Calu3 (cell line): ENCODE data around the gene PDGFD. TPM values are rescaled to one million over a fixed set of nuclear protein-coding genes. Genes with fewer than 3 reads are reported as not detected.

ENCODE experiments used
- BruUV-seq: library from RNA; stranded (reverse); fragments of 400-500 nt; replicated peaks from 2 replicates; lab custom pipeline; 2021; lab: Mats Ljungman, UMichigan
- CTCF ChIA-PET: fragments of 300-600 bp; sonication (Branson Sonifier 250); formaldehyde crosslinking; loops from one replicate; lab custom pipeline; 2022; ENCODE audit warnings: antibody characterized with exemption; lab: Charles Lee
- DNase-seq: peaks from one replicate; pipeline ENCODE4 v3.0.0; 2022
- H3K27ac Mint-ChIP-seq: one replicate; pipeline ENCODE4 v1.8.0; 2022; ENCODE audit warnings: mixed read lengths; ENCODE audit not compliant: unreplicated experiment
- H3K27me3 Mint-ChIP-seq: one replicate; pipeline ENCODE4 v1.8.0; 2022; ENCODE audit warnings: mixed read lengths; ENCODE audit not compliant: unreplicated experiment
- H3K36me3 Mint-ChIP-seq: one replicate; pipeline ENCODE4 v1.8.0; 2022; ENCODE audit warnings: mild to moderate bottlenecking, moderate library complexity, mixed read lengths; ENCODE audit not compliant: insufficient read depth, unreplicated experiment
- H3K4me1 Mint-ChIP-seq: one replicate; pipeline ENCODE4 v1.8.0; 2022; ENCODE audit warnings: mild to moderate bottlenecking, low read depth, mixed read lengths; ENCODE audit not compliant: unreplicated experiment
- H3K4me3 Mint-ChIP-seq: one replicate; pipeline ENCODE4 v1.8.0; 2022; ENCODE audit warnings: mild to moderate bottlenecking, low read depth, moderate library complexity, mixed read lengths; ENCODE audit not compliant: unreplicated experiment
- H3K9me3 Mint-ChIP-seq: one replicate; pipeline ENCODE4 v1.8.0; 2022; ENCODE audit warnings: low read depth, mixed read lengths; ENCODE audit not compliant: unreplicated experiment
- intact Hi-C: fragments of 100-400 bp; cut with micrococcal nuclease; formaldehyde crosslinking; loops from one replicate; pipeline ENCODE4 v1.10.0; 2022; ENCODE audit not compliant: unreplicated experiment
- total RNA-seq: library from RNA; stranded (reverse); gene quantifications from 2 replicates; pipeline ENCODE4 v1.2.3, GENCODE V29; 2022
- TF ChIP-seq, protein P1 (sequence below): fragments of 200-600 bp; IDR thresholded peaks from one replicate; pipeline ENCODE4 v1.8.0; 2022; ENCODE audit warnings: antibody characterized with exemption; ENCODE audit not compliant: unreplicated experiment

PDGFD gene
- total RNA-seq, 1 experiment from 2014 or later, result 5.1 TPM

- TF ChIP-seq, protein P1, sequence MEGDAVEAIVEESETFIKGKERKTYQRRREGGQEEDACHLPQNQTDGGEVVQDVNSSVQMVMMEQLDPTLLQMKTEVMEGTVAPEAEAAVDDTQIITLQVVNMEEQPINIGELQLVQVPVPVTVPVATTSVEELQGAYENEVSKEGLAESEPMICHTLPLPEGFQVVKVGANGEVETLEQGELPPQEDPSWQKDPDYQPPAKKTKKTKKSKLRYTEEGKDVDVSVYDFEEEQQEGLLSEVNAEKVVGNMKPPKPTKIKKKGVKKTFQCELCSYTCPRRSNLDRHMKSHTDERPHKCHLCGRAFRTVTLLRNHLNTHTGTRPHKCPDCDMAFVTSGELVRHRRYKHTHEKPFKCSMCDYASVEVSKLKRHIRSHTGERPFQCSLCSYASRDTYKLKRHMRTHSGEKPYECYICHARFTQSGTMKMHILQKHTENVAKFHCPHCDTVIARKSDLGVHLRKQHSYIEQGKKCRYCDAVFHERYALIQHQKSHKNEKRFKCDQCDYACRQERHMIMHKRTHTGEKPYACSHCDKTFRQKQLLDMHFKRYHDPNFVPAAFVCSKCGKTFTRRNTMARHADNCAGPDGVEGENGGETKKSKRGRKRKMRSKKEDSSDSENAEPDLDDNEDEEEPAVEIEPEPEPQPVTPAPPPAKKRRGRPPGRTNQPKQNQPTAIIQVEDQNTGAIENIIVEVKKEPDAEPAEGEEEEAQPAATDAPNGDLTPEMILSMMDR, result no peak
- CTCF ChIA-PET, result no interaction called here
- H3K4me3 Mint-ChIP-seq, result no peak overlapping the region
- H3K9me3 Mint-ChIP-seq, result no peaks in the 10 kb centered on the region
- H3K4me1 Mint-ChIP-seq, result no peaks in the 10 kb centered on the region
- intact Hi-C loops, result no loop called here
- DNase-seq, result no peak
- BruUV-seq, result no TSS peak
- no peak overlapping the region for H3K27ac Mint-ChIP-seq
- no peaks in the 10 kb centered on the region for H3K27me3 Mint-ChIP-seq
- no peaks in the 10 kb centered on the region for H3K36me3 Mint-ChIP-seq
Observed at GRCh38 chr11:103978616-103979595, 185.0 kb downstream of the PDGFD start.

DNA sequence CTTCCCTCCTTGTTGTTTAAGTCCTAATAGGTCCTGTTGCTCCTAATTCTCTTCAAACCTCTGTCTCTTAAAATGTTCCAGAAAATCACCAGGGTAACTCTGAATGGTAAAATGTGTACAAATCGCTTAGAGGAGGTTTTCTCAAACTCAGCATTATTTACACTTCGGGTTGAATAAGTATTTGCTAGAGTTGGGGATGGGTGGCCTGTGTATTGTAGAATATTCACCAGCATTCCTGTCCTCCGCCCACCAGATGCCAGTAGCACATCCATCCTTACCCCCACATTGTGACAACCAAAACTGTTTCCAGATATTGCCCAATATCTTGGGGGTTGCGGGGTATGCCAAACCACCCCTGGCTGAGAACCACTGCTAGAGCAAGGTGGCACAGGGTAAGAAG, 191.9 kb downstream of the PDGFD start:
- BruUV-seq, result no TSS peak
- Mint-ChIP-seq H3K27ac (no peak overlapping the region), H3K4me1 (no peaks in the 10 kb centered on the region), H3K9me3 (peaks cover 7% of the 10 kb centered on the region), H3K36me3 (no peaks in the 10 kb centered on the region), H3K4me3 (no peak overlapping the region), H3K27me3 (no peaks in the 10 kb centered on the region)
- CTCF ChIA-PET, result no interaction called here
- TF ChIP-seq, protein P1, result no peak
- intact Hi-C loops, result no loop called here
- DNase-seq, result no peak

- Mint-ChIP-seq H3K4me3 (no peak overlapping the region), H3K27me3 (no peaks in the 10 kb centered on the region), H3K4me1 (no peaks in the 10 kb centered on the region), H3K9me3 (peaks cover 7% of the 10 kb centered on the region), H3K36me3 (no peaks in the 10 kb centered on the region), H3K27ac (no peak overlapping the region)
- BruUV-seq, result no TSS peak
- CTCF ChIA-PET, result no interaction called here
- intact Hi-C loops, result no loop called here
- TF ChIP-seq, protein P1, result no peak
- DNase-seq, result no peak
Observed at GRCh38 chr11:103970701-103971249, 193.2 kb downstream of the PDGFD start.

DNA sequence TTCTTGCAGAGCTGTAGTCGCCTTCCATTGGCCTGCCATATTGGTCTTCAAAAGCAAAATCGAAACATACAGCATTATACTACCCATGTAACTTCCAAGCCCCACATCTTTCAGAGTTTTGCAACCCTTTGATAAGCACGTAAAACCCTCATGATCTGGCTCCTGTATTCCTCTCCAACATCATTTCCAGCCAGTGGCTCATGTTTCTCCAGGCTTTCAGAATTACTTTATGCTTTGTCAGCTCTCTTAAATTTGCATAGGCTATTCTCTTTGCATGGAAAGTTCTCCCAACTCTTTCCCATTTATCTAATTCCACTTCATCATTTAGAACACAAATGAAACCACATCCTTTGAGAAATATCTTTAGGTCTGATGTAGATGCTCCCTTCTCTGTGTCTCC, 195.3 kb downstream of the PDGFD start:
- H3K27ac Mint-ChIP-seq, result no peak overlapping the region
- H3K36me3 Mint-ChIP-seq, result no peaks in the 10 kb centered on the region
- TF ChIP-seq, protein P1, result no peak
- BruUV-seq, result no TSS peak
- DNase-seq, result no peak
- H3K27me3 Mint-ChIP-seq, result no peaks in the 10 kb centered on the region
- intact Hi-C loops, result no loop called here
- peaks cover 7% of the 10 kb centered on the region for H3K9me3 Mint-ChIP-seq
- no peak overlapping the region for H3K4me3 Mint-ChIP-seq
- CTCF ChIA-PET, result no interaction called here
- H3K4me1 Mint-ChIP-seq, result no peaks in the 10 kb centered on the region
